K562 (cell line): Measurements from ENCODE around the gene AP1M2. TPM values are rescaled to one million over a fixed set of nuclear protein-coding genes. Genes with fewer than 3 reads are reported as not detected.

Source experiments
- CBFA2T3 ChIP-seq: fragments of 450-650 bp; IDR thresholded peaks from 2 replicates; pipeline ENCODE4 v1.6.1; 2017
- GTF2E2 ChIP-seq: fragments of 200-800 bp; sonication (Bioruptor generic); IDR thresholded peaks from 2 replicates; pipeline ENCODE4 v1.6.1; 2016; ENCODE audit warnings: missing genetic modification characterization, missing compliant biosample characterization
- HMG20B ChIP-seq: fragments of 250-450 bp; sonication (Bioruptor Pico); IDR thresholded peaks from 2 replicates; pipeline ENCODE4 v1.5.0; 2021; ENCODE audit warnings: mild to moderate bottlenecking
- HNRNPLL ChIP-seq: fragments of 200-400 bp; formaldehyde crosslinking; IDR thresholded peaks from 2 replicates; pipeline ENCODE4 v1.6.1; 2017; ENCODE audit warnings: low read length, low read depth, mild to moderate bottlenecking; ENCODE audit not compliant: poor library complexity, severe bottlenecking
- KAT8 ChIP-seq: fragments of 450-650 bp; IDR thresholded peaks from 2 replicates; pipeline ENCODE4 v1.6.1; 2016; ENCODE audit warnings: low read depth, mild to moderate bottlenecking
- MXI1 ChIP-seq: IDR thresholded peaks from 2 replicates; pipeline ENCODE4 v1.6.1; 2011; ENCODE audit warnings: low read depth, mild to moderate bottlenecking, improper control_type of control experiment, low read length
- PML ChIP-seq: IDR thresholded peaks from 2 replicates; pipeline ENCODE4 v1.6.1; 2012; ENCODE audit warnings: low read length, inconsistent platforms
- POLR2G ChIP-seq: fragments of 200-400 bp; formaldehyde crosslinking; IDR thresholded peaks from 2 replicates; pipeline ENCODE4 v1.6.1; 2017; ENCODE audit warnings: low read depth, mild to moderate bottlenecking, antibody characterized with exemption, low read length, moderate library complexity
- RB1 ChIP-seq: fragments of 450-650 bp; IDR thresholded peaks from 2 replicates; pipeline ENCODE4 v1.6.1; 2017; ENCODE audit warnings: low read depth, mild to moderate bottlenecking
- SRSF9 ChIP-seq: fragments of 200-400 bp; formaldehyde crosslinking; IDR thresholded peaks from 2 replicates; pipeline ENCODE4 v1.6.1; 2017; ENCODE audit warnings: low read depth, low read length, borderline replicate concordance
- ZNF282 ChIP-seq: sonication (generic); formaldehyde crosslinking; IDR thresholded peaks from 2 replicates; pipeline ENCODE4 v1.8.1; 2023; ENCODE audit warnings: missing genetic modification reagents
- ZNF584 ChIP-seq: fragments of 200-800 bp; sonication (Bioruptor generic); IDR thresholded peaks from 2 replicates; pipeline ENCODE4 v1.6.1; 2016; ENCODE audit warnings: low read depth, mild to moderate bottlenecking, missing genetic modification characterization, missing compliant biosample characterization
- ZNF764 ChIP-seq: fragments of 250-450 bp; sonication (Bioruptor Pico); IDR thresholded peaks from 2 replicates; pipeline ENCODE4 v1.4.0; 2020; ENCODE audit warnings: low read depth, mild to moderate bottlenecking, moderate library complexity
- ZNF79 ChIP-seq: fragments of 250-450 bp; sonication (Bioruptor Pico); IDR thresholded peaks from 2 replicates; pipeline ENCODE4 v1.4.0; 2020; ENCODE audit warnings: low read depth, mild to moderate bottlenecking, moderate library complexity
- polyA plus RNA-seq, 8 experiments: library from polyadenylated mRNA; depleted of rRNA in 4 of 8; stranded (reverse) in 5 of 8; unstranded in 3 of 8; fragments of >200 nt; fragmentation: Nextera tagmentation in 2 of 8; fragmentation: Illumina TruSeq in 1 of 8; extraction: Ambion mirVana in 2 of 8; extraction: Trizol in 1 of 8; gene quantifications; 2 replicates each; pipeline versions ENCODE4 v1.2.1 to v1.2.3, GENCODE V29; 2011 to 2014; ENCODE audit warnings: inconsistent platforms in 1 of 8, missing spikeins in 1 of 8
- total RNA-seq, 7 experiments: library from RNA; depleted of rRNA in 6 of 7; stranded (reverse); fragments of >200 nt in 6 of 7; fragmentation: Illumina TruSeq in 2 of 7; extraction: Trizol in 2 of 7; gene quantifications; 2 replicates each; pipeline versions ENCODE4 v1.2.1 to v1.2.3, GENCODE V29; 2011 to 2021; ENCODE audit warnings: low replicate concordance in 1 of 7
- TF ChIP-seq, protein P1 (sequence below): fragments of 200-800 bp; sonication (Bioruptor generic); IDR thresholded peaks from 2 replicates; pipeline ENCODE4 v1.6.1; 2016; ENCODE audit warnings: missing genetic modification characterization, missing compliant biosample characterization
- TF ChIP-seq, protein P2 (sequence below): fragments of 450-650 bp; formaldehyde crosslinking; IDR thresholded peaks from 2 replicates; pipeline ENCODE4 v1.4.0; 2020; ENCODE audit warnings: mild to moderate bottlenecking, moderate library complexity
- TF ChIP-seq, protein P3 (sequence below): fragments of 450-650 bp; conservative IDR thresholded peaks from 2 replicates; pipeline ENCODE4 v1.6.1; 2016; ENCODE audit warnings: missing genetic modification characterization, low read depth, mild to moderate bottlenecking, missing compliant biosample characterization, moderate library complexity
- TF ChIP-seq, protein P4 (sequence below): fragments of 450-650 bp; formaldehyde crosslinking; conservative IDR thresholded peaks from 2 replicates; pipeline ENCODE4 v1.4.0; 2022; ENCODE audit warnings: mild to moderate bottlenecking, missing genetic modification characterization

The AP1M2 gene
- total and polyA plus RNA-seq, 9 of the 15 experiments (the other 6 are each of a cell fraction or from before 2014, with no cell fraction given), result 0.33 to 1.4 (median 0.89) TPM; not detected in 1

DNA sequence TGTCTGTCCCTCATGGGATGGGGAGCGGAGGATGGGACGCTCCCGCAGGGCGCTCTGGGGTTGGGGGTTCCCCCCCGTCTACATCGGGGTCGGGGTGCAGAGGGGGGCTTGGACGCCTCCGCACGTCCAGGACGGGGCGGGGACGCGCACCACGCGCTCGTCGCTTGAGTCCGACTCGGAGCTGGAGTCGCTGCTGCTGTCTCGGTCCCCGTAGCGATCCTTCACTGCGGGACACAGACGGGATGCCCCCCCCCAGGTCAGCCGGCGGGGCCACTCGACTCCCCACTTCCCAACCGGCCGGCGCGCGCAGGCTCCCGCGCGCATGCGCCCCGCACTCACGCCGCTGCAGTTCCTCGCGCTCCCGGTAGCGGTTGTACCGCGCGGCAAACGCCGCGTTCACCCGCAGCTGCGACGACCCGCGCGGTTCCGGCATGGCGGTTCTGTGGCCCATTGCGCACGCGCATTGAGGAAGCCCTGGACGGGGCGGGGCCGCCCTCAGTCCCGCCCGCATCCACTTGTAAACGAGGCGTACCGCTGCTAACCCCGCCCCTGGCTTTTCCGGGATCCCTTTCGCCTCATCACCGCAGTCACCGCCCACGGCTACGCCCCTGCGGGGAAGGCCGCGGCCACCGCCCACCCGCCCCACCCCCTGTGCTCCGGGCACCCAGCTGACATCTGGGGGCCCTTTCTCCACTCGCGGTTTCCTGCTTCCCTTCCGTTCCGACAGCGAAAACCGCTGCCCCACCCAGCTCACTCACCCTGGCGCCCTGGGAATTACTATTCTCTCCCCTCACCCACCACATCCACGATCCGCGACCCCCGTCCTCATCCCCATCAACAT, 21.3 kb downstream of the AP1M2 start, which contains the start of gene KRI1 (continued):
- TF ChIP-seq, protein P1, sequence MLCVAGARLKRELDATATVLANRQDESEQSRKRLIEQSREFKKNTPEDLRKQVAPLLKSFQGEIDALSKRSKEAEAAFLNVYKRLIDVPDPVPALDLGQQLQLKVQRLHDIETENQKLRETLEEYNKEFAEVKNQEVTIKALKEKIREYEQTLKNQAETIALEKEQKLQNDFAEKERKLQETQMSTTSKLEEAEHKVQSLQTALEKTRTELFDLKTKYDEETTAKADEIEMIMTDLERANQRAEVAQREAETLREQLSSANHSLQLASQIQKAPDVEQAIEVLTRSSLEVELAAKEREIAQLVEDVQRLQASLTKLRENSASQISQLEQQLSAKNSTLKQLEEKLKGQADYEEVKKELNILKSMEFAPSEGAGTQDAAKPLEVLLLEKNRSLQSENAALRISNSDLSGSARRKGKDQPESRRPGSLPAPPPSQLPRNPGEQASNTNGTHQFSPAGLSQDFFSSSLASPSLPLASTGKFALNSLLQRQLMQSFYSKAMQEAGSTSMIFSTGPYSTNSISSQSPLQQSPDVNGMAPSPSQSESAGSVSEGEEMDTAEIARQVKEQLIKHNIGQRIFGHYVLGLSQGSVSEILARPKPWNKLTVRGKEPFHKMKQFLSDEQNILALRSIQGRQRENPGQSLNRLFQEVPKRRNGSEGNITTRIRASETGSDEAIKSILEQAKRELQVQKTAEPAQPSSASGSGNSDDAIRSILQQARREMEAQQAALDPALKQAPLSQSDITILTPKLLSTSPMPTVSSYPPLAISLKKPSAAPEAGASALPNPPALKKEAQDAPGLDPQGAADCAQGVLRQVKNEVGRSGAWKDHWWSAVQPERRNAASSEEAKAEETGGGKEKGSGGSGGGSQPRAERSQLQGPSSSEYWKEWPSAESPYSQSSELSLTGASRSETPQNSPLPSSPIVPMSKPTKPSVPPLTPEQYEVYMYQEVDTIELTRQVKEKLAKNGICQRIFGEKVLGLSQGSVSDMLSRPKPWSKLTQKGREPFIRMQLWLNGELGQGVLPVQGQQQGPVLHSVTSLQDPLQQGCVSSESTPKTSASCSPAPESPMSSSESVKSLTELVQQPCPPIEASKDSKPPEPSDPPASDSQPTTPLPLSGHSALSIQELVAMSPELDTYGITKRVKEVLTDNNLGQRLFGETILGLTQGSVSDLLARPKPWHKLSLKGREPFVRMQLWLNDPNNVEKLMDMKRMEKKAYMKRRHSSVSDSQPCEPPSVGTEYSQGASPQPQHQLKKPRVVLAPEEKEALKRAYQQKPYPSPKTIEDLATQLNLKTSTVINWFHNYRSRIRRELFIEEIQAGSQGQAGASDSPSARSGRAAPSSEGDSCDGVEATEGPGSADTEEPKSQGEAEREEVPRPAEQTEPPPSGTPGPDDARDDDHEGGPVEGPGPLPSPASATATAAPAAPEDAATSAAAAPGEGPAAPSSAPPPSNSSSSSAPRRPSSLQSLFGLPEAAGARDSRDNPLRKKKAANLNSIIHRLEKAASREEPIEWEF, result no peak
- no peak for TF ChIP-seq ZNF584 (CRISPR knock-in tag)
- TF ChIP-seq HMG20B (CRISPR knock-in tag), result no peak
- TF ChIP-seq CBFA2T3, result no peak
- no peak for TF ChIP-seq KAT8
- no peak for TF ChIP-seq SRSF9
- peak; percentile 92 for TF ChIP-seq POLR2G
- TF ChIP-seq, protein P2, sequence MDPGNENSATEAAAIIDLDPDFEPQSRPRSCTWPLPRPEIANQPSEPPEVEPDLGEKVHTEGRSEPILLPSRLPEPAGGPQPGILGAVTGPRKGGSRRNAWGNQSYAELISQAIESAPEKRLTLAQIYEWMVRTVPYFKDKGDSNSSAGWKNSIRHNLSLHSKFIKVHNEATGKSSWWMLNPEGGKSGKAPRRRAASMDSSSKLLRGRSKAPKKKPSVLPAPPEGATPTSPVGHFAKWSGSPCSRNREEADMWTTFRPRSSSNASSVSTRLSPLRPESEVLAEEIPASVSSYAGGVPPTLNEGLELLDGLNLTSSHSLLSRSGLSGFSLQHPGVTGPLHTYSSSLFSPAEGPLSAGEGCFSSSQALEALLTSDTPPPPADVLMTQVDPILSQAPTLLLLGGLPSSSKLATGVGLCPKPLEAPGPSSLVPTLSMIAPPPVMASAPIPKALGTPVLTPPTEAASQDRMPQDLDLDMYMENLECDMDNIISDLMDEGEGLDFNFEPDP (CRISPR knock-in tag), result no peak
- no peak for TF ChIP-seq ZNF764 (CRISPR knock-in tag)
- TF ChIP-seq ZNF79, result no peak
- TF ChIP-seq PML, result no peak
- TF ChIP-seq, protein P3, sequence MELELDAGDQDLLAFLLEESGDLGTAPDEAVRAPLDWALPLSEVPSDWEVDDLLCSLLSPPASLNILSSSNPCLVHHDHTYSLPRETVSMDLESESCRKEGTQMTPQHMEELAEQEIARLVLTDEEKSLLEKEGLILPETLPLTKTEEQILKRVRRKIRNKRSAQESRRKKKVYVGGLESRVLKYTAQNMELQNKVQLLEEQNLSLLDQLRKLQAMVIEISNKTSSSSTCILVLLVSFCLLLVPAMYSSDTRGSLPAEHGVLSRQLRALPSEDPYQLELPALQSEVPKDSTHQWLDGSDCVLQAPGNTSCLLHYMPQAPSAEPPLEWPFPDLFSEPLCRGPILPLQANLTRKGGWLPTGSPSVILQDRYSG, result no peak
- peak; percentile 86 for TF ChIP-seq ZNF282 (CRISPR knock-in tag)
- TF ChIP-seq HNRNPLL, result peak; percentile 58
- TF ChIP-seq RB1, result peak; percentile 93
- no peak for TF ChIP-seq GTF2E2
- TF ChIP-seq, protein P4, sequence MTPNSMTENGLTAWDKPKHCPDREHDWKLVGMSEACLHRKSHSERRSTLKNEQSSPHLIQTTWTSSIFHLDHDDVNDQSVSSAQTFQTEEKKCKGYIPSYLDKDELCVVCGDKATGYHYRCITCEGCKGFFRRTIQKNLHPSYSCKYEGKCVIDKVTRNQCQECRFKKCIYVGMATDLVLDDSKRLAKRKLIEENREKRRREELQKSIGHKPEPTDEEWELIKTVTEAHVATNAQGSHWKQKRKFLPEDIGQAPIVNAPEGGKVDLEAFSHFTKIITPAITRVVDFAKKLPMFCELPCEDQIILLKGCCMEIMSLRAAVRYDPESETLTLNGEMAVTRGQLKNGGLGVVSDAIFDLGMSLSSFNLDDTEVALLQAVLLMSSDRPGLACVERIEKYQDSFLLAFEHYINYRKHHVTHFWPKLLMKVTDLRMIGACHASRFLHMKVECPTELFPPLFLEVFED (CRISPR knock-in tag), result no peak
- TF ChIP-seq MXI1, result no peak
